ENCODE results near the gene PGAP6.

- no peak for TF ChIP-seq POLR2AphosphoS5 (IDR thresholded peaks at IDR 0.05)
- no peak for TF ChIP-seq CTCF (IDR thresholded peaks at IDR 0.05)
- no peak for TF ChIP-seq POLR2A (IDR thresholded peaks at IDR 0.05; ENCODE audit: low read depth)
Measured at GRCh38 chr16:351804-352520, 29.8 kb downstream of the PGAP6 start.

Data from esophagus muscularis mucosa (tissue), 3 donors.